ENCODE data around the gene MPO.
A peak's percentile ranks its signal among the peaks of the same experiment; 100 is the strongest.

MPO gene

GRCh38 chr17:58278661-58279015, 2.1 kb downstream of the MPO start:
- no peak for DNase-seq

GRCh38 chr17:58277802-58278595, 2.7 kb downstream of the MPO start:
- no peak for DNase-seq

- DNase-seq, result no peak
Observed at GRCh38 chr17:58277107-58277801, 3.5 kb downstream of the MPO start.

- DNase-seq, result no peak
Observed at GRCh38 chr17:58276423-58276822, 4.3 kb downstream of the MPO start.

- DNase-seq, result no peak
Observed at GRCh38 chr17:58275417-58275816, 5.3 kb downstream of the MPO start.

GRCh38 chr17:58273453-58274104, 7.2 kb downstream of the MPO start:
- no peak for DNase-seq

GRCh38 chr17:58272367-58273280, 8.1 kb downstream of the MPO start:
- peak; percentile 40 for DNase-seq

- peak; percentile 40 for DNase-seq
Observed at GRCh38 chr17:58271216-58271931, 9.4 kb downstream of the MPO start.

GRCh38 chr17:58270476-58271215, 10.1 kb downstream of the MPO start:
- peak; percentile 44 for DNase-seq

GRCh38 chr17:58269557-58270291, 11.0 kb downstream of the MPO start:
- DNase-seq, result peak; percentile 17

- peak; percentile 26 for DNase-seq
Observed at GRCh38 chr17:58268774-58269556, 11.8 kb downstream of the MPO start.

GRCh38 chr17:58268326-58268725, 12.4 kb downstream of the MPO start:
- peak; percentile 32 for DNase-seq

- peak; percentile 42 for DNase-seq
Observed at GRCh38 chr17:58267347-58268324, 13.1 kb downstream of the MPO start.

GRCh38 chr17:58265902-58266875, 14.5 kb downstream of the MPO start:
- peak; percentile 42 for DNase-seq

- DNase-seq, result no peak
Observed at GRCh38 chr17:58265271-58265670, 15.5 kb downstream of the MPO start.

- no peak for DNase-seq
Observed at GRCh38 chr17:58264407-58265103, 16.2 kb downstream of the MPO start.

- peak; percentile 33 for DNase-seq
Observed at GRCh38 chr17:58263773-58264172, 17.0 kb downstream of the MPO start.

Data from activated CD8-positive, alpha-beta memory T cell treated with anti-CD3 and anti-CD28 coated beads, Interleukin-2, amount 50 U/mL, for 48 hours (primary cell).